ENCODE data around the gene VAC14.

The VAC14 gene

GRCh38 chr16:70741783-70742125 lies 59.2 kb downstream of the VAC14 start:
- TF ChIP-seq CTCF (IDR thresholded peaks at IDR 0.05; ENCODE audit: low read depth, low read length) = no peak

GRCh38 chr16:70740914-70741782 lies 59.8 kb downstream of the VAC14 start:
- H3K4me3 ChIP-seq (ENCODE audit: low read depth, low read length) = no peak overlapping the region
- TF ChIP-seq CTCF (IDR thresholded peaks at IDR 0.05; ENCODE audit: low read depth, low read length) = no peak

More at GRCh38 chr16:70741783-70742125, 59.2 kb downstream of the VAC14 start:
- no peak overlapping the region for H3K4me3 ChIP-seq (ENCODE audit: low read depth, low read length)

GRCh38 chr16:70740174-70740913 lies 60.6 kb downstream of the VAC14 start:
- no peak for TF ChIP-seq CTCF (IDR thresholded peaks at IDR 0.05; ENCODE audit: low read depth, low read length)
- no peak overlapping the region for H3K4me3 ChIP-seq (ENCODE audit: low read depth, low read length)

- TF ChIP-seq CTCF (IDR thresholded peaks at IDR 0.05; ENCODE audit: low read depth, low read length) = no peak
- H3K4me3 ChIP-seq (ENCODE audit: low read depth, low read length) = no peak overlapping the region
Measured at GRCh38 chr16:70739389-70739788, 61.6 kb downstream of the VAC14 start.

- peak; percentile 94 for TF ChIP-seq CTCF (IDR thresholded peaks at IDR 0.05; ENCODE audit: low read depth, low read length)
- H3K4me3 ChIP-seq (ENCODE audit: low read depth, low read length) = peak overlapping the region; percentile 35
Measured at GRCh38 chr16:70738083-70738977, 62.6 kb downstream of the VAC14 start.

- TF ChIP-seq CTCF (IDR thresholded peaks at IDR 0.05; ENCODE audit: low read depth, low read length) = no peak
- peak overlapping the region; percentile 35 for H3K4me3 ChIP-seq (ENCODE audit: low read depth, low read length)
Measured at GRCh38 chr16:70737377-70738082, 63.4 kb downstream of the VAC14 start.
